D341Med (cell line): ENCODE data around the gene RAD51B.

Source experiments
- DNase-seq: peaks from one replicate; pipeline ENCODE4 v3.0.0; 2012; ENCODE audit warnings: low spot score

Gene RAD51B

DNA sequence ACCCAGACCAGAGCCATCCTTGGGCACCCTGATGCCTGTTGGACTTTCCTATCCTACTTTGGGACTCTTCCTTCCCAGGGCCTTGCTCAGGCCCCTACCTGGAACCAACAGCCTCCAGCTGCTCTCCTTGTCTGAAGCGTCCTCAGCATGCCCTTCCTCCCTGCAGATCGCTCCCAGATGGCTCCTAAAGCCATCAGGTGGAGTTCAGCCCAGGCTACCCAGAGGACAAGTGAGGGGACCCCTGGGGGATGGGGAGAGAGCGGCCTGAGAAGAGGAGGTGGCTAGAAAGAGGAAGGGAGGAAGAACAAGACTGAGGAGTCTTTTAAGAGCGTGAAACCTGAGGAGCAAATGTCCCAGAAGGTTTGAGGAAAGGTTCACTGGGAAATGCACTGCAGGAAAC, 736.7 kb downstream of the RAD51B start:
- no peak for DNase-seq

DNA sequence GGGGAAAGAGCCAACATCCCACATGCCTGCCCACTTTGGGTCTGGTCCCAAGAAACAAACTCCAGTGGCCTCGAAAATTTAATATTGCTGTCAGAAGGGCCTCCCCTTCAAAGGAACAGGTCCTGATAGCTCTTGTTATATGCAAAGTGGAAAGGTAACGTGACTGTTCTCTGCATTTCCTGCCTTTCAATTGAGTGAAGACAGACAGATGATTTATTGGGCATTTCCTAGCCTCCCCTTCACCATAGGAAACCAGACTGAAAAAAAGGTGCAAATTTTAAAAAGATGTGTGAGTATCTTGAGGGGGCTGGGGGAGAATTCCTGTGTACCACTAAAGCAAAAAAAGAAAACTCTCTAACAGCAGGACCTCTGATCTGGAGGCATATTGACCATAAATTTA, 738.1 kb downstream of the RAD51B start:
- no peak for DNase-seq

DNA sequence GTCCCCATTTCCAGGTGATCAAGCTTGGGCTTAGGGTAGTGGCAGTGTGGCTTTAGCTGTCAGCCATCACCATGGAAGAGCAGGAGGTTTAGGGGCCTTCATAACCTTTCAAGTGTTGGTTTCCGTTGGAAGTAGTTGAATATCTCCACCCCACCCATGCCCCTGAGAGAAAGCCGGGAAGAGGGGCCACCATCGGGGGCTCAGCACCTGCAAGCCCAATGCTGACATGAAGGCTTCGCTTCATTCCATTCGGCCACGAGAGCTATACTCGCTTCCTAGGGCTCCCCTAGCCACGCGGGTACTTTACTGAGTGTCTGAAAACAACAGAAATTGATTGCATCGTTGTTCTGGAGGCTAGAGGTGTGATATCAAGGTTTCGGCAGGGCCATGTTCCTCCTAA, 738.5 kb downstream of the RAD51B start:
- DNase-seq: no peak

DNA sequence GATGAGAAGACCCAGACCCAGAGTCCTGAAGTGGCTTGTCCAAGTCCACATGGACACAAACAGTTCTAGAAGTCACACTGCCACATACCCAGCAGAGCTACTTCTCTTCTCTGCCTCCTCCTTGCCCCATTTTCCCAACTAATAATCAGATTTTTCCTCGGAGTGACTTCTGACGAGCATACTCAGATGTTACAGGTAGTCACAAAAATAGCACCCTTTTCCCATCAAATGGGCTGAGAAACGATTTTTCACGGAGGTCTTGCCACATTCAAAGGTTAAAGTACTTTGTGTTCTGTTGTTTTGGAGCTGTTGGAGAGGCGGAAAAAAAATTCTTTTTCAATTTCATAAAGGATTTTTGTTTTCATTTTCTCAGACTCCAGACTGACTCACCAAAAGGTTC, 740.4 kb downstream of the RAD51B start:
- DNase-seq: no peak

DNA sequence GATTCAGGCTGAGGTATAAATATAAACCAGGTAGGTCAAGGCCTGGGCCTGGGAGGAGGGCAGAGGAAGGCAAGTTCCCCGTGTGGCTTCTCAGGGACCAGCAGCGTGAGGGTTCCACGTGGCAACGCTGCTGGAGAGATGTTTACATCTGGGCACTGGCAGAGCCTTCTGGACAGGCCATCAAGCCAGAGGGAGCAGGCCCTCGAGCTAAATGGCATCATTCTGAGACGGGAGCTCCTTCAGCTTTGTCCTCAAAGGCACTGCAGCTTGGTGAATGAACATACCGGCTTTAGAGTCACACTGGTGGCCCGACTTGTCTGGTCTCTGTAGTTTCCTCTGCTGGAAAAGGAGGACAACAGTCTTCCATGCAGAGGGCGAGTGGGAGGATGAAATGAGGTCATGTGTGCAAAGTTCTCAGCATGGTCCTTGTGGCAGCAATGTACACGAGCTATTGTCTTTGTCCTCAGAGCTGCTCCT, 742.0 kb downstream of the RAD51B start:
- DNase-seq: no peak

DNA sequence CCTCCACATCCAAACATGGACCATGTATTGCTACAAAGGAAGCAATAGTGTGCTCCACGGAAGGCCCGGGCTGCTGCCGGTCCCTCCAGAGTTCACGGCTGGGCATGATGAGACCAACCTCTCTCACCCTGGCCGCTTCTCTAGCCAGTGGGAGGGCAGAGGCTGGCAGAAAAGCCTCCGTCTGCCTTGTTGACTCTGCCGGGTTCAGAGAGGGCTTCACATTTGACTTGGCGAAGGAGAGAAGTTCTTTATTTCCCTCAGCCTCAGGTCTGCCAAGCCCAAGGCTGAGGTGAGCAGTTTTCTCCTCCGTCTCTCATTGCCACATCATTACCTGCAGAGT, 743.3 kb downstream of the RAD51B start:
- DNase-seq: no peak

DNA sequence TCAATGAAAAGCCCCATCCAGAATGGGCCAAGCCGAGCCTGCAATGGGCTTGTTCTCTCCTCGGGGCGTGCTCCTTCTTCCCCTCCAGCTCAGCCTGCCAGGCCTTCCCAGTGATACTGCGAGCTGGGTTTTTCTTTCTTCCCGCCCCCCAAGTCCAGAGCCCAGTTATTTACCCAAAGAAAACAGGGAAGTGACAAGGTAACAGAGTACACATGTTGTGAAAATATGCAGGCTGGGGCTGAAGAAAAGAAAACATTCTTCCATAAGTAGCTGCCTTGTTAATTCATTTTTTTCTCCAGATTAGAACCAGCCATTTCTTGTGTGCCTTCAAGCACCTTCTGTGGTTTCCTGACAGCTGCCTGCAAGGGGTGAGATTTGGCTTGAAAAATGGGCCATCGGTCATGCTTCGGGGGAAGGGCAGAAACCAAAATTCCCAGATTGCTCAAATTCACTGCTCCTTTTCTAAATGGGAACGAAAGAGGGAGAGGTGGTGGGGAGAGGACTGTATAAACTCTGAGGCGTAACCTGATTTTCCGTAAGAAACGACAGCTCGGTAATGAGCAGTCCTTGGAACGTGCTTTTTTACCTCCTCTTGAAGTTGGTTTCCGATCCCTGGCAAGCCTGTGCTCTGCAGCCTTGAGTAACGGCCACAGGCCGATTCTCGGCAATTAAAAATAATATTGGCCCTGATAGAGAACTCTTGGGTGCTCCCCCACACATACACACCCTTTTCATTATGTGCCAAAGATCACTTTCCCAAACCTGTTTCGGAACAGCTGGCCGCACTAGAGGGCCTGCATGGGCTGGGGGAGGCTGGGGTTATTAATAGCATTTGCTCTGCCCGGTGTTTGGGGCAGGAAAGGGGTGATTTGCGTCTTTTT, 743.9 kb downstream of the RAD51B start:
- DNase-seq: no peak

DNA sequence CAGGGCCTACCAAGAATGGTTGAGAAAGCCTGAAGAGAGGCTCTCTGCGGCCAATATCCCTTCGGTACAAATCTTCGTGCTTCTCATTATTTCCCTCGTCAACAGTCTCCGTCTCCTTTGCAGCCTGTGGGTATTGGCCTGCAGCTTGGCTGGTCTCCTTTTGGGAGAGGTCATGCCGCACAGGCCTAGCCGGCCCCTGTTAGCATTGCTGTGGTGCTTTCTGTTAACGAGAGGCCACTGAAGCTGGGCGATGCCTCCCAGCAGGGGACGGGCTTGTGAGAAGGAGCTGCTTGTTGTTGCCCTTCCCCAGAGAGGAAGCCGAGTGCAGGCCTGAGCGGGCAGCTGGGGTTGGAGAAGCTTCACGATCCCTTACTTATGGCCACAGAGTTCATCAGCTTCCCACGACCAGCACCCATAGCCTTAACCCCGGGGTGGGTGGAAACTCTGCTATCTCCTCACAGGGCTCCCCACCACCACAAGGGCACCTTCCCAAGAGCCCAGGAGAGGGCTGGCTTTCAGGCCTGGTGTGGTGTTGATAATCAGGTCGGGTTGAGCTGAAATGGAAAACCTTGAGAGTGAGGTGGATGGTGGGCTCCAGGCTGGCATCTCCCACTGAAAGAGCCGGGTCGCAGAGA, 744.7 kb downstream of the RAD51B start:
- no peak for DNase-seq

DNA sequence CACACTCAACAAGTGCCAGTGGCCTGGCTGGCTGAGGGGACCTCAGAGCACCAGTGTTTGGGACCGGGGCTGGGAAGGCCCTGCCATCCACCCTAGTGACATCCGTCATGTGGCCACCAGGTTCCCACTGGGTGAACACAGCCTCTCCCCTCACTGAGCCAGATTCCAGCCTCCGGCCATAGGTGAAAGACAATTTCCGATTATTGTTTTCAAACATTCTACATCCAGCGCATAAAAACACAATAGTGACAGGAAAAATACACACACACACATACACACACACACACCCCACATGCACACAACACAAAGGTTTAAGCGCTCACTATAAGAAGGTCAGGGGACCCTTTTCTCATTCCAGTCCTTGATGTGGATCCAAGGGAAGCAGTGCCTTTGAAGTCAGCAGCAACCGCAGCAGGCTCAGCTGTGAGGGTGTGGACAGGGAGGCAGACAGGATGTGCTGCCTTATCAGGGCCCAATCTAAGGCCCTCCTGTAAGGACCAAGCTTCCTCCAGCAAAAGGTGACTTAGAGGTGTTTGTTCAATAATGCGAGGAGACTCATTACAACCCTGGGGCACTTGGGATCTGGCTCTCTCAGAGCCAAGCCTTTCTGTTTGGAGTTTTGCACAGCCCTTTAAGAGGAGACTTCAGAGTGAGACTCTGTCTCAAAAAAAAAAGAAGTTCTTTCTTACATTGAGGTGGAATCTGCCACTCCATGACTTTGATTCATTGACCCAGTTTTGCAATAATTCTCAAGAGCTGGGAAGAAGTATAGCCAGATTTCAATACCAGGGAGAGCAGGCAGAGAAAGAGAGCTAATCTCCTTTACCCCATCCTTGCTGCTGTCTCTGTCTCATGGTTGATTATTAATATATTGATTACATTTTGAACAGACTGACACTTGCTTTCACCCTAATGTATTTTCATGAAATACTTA, 745.5 kb downstream of the RAD51B start:
- no peak for DNase-seq

DNA sequence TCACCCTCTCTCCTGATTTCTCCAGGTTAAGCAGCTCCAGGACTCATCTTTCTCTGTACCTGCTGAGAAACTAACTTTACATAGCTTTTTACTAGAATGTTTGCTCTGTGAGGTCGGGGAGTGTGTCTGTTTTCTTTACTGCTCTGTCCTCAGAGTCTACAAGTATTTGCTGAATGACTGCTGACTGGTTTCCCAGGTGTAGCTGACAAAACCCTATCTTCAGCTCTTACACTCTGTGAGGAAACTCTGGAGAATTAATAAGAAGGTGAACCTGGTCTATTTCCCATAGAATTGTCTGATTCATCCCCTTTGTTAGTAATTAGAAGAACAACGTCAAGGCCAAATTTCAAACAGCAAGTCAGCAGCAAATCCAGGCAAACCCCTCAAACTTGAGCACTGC, 746.5 kb downstream of the RAD51B start:
- DNase-seq: no peak

DNA sequence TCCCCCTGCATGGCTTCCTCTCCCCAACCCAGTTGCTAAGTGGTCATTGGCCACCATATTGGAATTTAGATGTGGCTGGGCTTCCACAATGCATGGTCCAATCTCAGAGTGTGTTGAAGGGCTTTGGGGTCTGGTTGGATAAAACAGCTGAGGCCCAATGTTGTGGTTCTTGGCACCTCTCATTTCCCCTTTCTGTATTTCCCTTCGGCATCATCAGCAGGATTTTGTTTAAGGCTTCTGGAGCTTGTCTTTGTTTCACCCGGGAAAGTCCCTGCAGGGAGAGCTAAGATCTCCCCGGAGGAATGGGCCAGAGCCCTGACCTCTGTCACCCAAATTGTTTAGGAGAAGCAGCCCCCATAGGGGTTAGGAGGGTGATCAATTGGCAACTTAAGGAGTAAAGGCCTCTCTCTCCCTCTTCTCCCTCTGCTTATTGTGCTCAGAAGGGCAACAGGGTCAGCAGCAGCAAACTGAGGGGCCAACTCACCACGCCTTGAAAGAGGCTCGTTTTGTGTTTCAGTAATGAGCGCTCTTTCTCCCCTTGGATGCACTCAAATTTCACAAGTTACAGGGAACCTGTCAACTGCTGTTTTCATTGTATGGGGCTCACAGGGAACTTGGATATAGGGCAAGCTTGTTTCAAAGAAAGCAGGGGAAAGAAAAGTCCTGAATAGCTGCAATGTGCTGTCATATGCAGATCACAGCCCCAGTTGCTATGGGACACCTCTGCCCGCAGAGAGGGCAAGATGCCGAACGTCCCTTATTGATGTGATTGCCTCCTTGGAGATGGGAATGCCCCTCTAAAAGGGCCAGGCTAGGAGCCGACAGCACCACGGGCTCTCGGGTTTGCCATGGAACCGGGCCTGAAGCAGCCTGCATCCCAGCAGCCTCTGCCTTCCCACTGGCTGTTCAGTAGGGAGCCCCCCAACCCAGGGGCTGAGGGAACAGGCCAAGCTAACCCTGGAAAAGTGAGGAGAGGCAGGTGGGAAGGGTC, 749.6 kb downstream of the RAD51B start:
- DNase-seq: no peak

DNA sequence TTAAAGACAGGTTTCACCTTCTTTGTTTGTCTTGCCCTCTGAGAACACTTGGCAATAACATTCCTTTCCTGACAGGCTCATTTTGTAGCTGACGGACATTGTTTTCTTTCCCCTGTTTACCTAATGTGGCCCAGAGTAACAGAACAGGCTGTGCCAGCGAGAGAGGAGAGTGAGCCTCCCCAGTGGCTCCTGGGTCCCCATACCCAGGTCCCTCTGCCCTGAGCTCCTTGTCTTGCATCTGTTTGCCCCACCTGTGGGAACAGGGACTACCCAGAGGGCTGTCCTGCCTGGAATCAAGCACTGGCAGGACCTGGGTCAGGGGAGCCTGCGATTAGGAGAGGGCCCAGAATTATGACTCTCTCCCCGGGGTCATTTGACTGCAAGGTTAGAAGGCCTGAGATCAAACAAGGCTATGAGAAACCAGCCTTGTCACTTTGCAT, 750.4 kb downstream of the RAD51B start:
- DNase-seq: no peak

DNA sequence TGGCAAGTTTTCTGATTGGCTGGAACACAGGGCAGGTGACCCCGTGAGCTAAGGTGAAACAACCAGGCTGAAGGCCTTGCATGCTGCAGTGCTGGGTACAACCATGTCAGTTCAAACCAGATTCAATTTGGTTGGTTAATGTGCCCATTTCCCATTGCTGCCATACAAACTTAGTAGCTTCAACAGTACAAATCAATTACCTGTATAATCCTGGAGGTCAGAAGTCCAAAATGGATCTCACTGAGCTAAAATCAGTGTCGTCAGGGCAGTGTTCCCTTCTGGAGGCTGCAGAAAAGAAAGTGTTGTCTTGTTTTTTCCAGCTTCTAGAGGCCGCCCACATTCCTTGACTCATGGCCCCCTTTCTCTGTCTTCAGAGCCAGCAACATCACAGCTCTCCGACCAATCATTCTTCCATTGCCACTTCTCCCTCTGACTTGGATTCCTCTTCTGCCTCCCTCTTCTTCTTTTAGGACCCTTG, 751.6 kb downstream of the RAD51B start:
- no peak for DNase-seq

DNA sequence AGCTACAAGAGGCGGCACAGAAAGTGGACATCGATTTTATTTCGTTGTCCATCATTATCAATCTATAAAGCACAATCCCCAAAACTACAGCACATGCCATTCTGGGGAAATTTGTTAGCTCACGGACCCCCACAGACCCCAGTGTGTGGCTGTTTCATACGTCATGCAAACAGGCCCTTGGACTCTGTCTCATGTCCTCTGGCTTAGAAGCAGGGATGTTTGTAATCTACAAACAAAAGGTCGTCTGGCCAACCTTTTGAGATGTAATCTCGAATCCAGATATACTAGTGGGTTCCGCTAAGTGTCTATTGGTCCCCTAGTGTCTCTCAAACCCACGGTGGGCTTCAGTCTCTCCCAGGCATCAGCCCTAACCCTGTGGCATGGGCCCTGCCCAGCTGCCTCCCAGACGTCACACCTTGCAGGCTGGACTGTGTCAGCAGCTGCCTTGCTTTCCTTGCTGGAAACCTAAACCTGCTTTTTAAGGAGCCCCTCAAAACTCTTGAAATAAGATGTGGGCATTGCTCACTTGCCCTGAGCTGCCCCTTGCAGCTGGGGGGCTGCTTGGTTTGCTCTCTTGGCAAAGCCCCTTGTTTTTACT, 752.4 kb downstream of the RAD51B start:
- DNase-seq: no peak

DNA sequence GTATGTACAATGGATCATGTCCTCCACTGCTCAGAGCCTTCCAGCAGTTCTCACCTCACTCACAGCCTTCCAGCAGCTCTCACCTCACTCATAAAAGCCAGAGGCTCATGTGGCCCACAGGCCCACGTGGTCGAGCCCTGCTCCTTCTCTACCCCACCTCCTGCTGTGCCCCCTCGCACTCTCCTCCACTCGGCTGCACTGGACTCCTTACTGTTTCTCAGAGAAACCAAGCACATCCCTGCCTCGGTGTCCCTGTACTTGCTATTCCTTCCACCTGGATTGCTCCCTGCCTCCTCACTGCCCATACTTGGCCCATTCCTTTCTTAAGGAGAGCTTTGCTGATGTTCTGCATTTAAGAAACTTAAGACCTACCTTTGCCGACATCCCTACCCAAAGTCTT, 753.5 kb downstream of the RAD51B start:
- DNase-seq: no peak

DNA sequence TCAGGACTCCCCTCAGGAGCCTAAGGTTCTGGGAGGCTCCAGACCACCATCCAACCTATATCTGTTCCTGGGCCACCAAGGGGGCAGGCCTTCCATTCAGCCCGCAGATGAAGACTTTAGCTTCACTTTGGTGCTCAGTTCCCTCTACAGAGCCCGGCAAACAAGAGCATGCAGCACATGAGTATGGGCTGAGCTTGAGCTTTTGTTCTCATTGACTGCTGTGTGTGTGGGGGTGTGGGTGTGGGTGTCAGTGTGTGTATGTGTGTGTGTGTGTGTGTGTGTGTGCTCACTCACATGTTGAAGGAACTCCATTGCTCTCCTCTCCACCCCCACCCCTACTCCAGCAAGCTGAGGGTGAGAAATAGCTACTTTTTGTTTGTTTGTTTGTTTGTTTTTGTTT, 754.1 kb downstream of the RAD51B start:
- no peak for DNase-seq

DNA sequence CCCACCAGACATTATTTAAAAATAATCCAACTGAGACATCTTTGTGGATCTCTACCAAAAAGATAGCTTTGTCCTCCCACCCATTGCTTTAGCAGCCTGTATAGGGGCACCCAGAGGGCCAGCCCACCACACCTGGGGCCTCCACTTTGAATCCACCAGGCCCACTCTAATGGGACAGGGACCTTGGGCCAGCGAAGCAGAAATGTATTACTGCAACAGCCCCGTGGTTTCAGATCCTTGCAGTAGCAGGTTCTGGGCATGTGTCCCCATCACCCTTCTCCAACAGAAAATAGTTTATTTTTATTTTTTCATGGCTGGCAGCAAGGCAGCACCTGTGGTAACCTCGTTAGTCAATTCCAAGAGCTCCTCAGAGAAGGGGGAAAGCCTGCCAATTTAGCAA, 754.9 kb downstream of the RAD51B start:
- DNase-seq: no peak

DNA sequence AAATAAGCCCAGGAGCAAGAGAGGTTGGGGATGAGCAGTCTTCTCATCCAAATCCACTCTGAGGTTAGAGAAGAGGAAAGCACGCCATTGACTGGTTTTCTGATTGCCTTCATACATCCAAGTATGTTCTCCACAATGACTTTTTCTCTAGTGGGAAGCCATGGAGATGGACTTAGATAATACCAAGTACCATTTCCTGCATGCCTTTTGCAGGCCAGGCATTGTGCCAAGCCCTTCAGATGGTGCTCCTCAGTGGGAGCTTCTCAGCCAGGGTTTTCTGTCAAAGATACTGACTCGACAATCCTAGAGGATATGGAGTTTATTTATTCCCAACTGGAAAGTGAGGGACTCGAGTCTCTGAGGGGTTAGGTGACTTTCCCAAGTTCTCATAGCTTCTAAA, 755.3 kb downstream of the RAD51B start:
- DNase-seq: no peak

DNA sequence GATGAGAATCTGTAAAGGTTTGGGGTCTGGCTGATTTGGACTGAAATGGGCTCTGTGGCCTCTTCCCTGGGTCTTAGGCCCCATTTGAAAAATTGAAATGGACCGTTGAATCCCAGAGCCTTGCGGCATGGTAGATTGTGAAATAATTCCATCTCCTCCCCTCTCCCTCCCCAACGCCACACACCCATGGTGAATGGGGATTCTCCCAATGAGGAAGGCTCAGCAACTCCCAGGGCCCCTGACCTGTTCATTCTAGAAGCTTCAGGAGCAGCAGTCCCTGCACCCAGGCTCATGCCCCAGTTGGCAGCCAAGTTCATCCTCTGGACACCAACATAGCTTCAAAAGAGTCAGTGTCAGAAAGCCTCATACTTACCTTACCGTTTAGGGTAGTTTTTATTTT, 755.8 kb downstream of the RAD51B start:
- no peak for DNase-seq

DNA sequence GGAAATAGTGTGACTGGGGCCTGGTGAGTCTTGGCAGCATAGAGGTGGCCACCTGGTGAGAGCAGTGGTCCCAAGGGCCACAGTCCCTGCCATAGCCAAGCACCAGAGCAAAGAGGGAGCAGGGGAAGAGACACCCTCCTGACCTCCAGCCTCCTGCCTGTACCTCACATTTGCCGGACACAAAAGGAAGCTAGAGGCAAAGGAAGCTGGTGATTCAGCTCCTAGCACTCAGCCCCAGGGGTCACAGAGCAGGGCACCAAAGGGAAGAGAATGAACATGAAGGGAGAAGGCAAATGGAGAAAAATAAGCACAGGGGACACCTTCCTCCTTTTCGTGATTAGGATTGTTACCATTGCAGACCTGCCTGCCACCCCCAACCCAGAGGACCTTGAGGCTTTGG, 756.5 kb downstream of the RAD51B start:
- no peak for DNase-seq
